EH (cell line): ENCODE results near the gene ARMC3.
A peak's percentile ranks its signal among the peaks of the same experiment; 100 is the strongest.
"Not testable (repeated sequence)": the region's sequence is repeated elsewhere in the genome, so short reads cannot be mapped to it uniquely, and the experiment has no call there.

Source experiments
- DNase-seq: peaks from one replicate; pipeline ENCODE4 v3.0.0-alpha.2; 2015; ENCODE audit warnings: low read depth

The ARMC3 gene

GRCh38 chr10:23048191-23048590 is 120.3 kb downstream of the ARMC3 start:
- DNase-seq, result no peak

GRCh38 chr10:23051278-23051677 is 123.4 kb downstream of the ARMC3 start:
- DNase-seq, result no peak

- no peak for DNase-seq
Measured at GRCh38 chr10:23051855-23052331, 124.0 kb downstream of the ARMC3 start.

- DNase-seq, result no peak
Measured at GRCh38 chr10:23053036-23053435, 125.2 kb downstream of the ARMC3 start.

- no peak for DNase-seq
Measured at GRCh38 chr10:23055424-23056185, 127.8 kb downstream of the ARMC3 start.

- no peak for DNase-seq
Measured at GRCh38 chr10:23056186-23056579, 128.3 kb downstream of the ARMC3 start.

GRCh38 chr10:23058366-23058765 is 130.5 kb downstream of the ARMC3 start:
- DNase-seq, result no peak

GRCh38 chr10:23060918-23061317 is 133.1 kb downstream of the ARMC3 start:
- no peak for DNase-seq

- peak; percentile 23 for DNase-seq
Measured at GRCh38 chr10:23063045-23063972, 135.5 kb downstream of the ARMC3 start.

GRCh38 chr10:23063973-23064812 is 136.3 kb downstream of the ARMC3 start:
- DNase-seq, result no peak

GRCh38 chr10:23064813-23065114 is 136.9 kb downstream of the ARMC3 start:
- not testable (repeated sequence) for DNase-seq

GRCh38 chr10:23065181-23065948 is 137.5 kb downstream of the ARMC3 start:
- DNase-seq, result peak; percentile 79

GRCh38 chr10:23067337-23067736 is 139.5 kb downstream of the ARMC3 start:
- no peak for DNase-seq

GRCh38 chr10:23067939-23068775 is 140.3 kb downstream of the ARMC3 start:
- DNase-seq, result peak; percentile 67

- no peak for DNase-seq
Measured at GRCh38 chr10:23069019-23069815, 141.4 kb downstream of the ARMC3 start.

- not testable (repeated sequence) for DNase-seq
Measured at GRCh38 chr10:23070092-23070912, 142.4 kb downstream of the ARMC3 start.

GRCh38 chr10:23070913-23071218 is 143.0 kb downstream of the ARMC3 start:
- no peak for DNase-seq

GRCh38 chr10:23072593-23072992 is 144.7 kb downstream of the ARMC3 start:
- not testable (repeated sequence) for DNase-seq

- peak; percentile 7 for DNase-seq
Measured at GRCh38 chr10:23073527-23073926, 145.7 kb downstream of the ARMC3 start.
